SK-N-DZ (cell line): ENCODE data around the gene PLCZ1.

Experiments used
- DNase-seq: peaks from one replicate; pipeline ENCODE4 v3.0.0-alpha.2; 2015; ENCODE audit warnings: low spot score

Gene PLCZ1

GRCh38 chr12:18634382-18634781, 103.4 kb downstream of the PLCZ1 start:
- no peak for DNase-seq
